Neutrophil (primary cell): ENCODE data around the gene IL19.

Source experiments
- H3K27ac ChIP-seq: fragments of 200-600 bp; sonication (generic); 2 replicates; pipeline ENCODE4 v1.5.1; 2016; ENCODE audit warnings: mild to moderate bottlenecking, moderate library complexity
- H3K27me3 ChIP-seq: fragments of 200-600 bp; sonication (generic); 2 replicates; pipeline ENCODE4 v1.6.0; 2016; ENCODE audit warnings: mild to moderate bottlenecking
- H3K36me3 ChIP-seq: fragments of 200-600 bp; sonication (generic); 2 replicates; pipeline ENCODE4 v1.5.1; 2017
- H3K4me1 ChIP-seq, 2 experiments: fragments of 200-600 bp in 1 of 2; sonication (generic) in 1 of 2; 1 replicate in 1 of 2; 2 replicates in 1 of 2; pipeline versions ENCODE4 v1.5.1 to v1.6.1; 2013 to 2016; ENCODE audit warnings: low read depth in 1 of 2, low read length in 1 of 2, mild to moderate bottlenecking in 1 of 2, moderate library complexity in 1 of 2; ENCODE audit not compliant: control insufficient read depth in 1 of 2, insufficient read depth in 1 of 2
- H3K4me3 ChIP-seq, 2 experiments: fragments of 200-600 bp in 1 of 2; sonication (generic) in 1 of 2; 1 replicate in 1 of 2; 2 replicates in 1 of 2; pipeline ENCODE4 v1.5.1; 2013 to 2016; ENCODE audit warnings: low read depth in 1 of 2, low read length in 1 of 2, mild to moderate bottlenecking in 1 of 2, moderate library complexity in 1 of 2
- H3K9me3 ChIP-seq: fragments of 200-600 bp; sonication (generic); 2 replicates; pipeline ENCODE4 v1.5.1; 2016
- CTCF ChIP-seq: fragments of 200-600 bp; sonication (generic); IDR thresholded peaks from 2 replicates; pipeline ENCODE4 v1.5.1; 2016; ENCODE audit warnings: antibody characterized with exemption

IL19 gene

GRCh38 chr1:206829875-206830274 lies 59.3 kb downstream of the IL19 start:
- H3K27ac ChIP-seq: no peak overlapping the region
- no peaks in the 10 kb centered on the region for H3K36me3 ChIP-seq
- H3K4me1 ChIP-seq: peaks cover 9 to 12% of the 10 kb centered on the region in 2 experiments
- no peak for TF ChIP-seq CTCF
- H3K9me3 ChIP-seq: no peaks in the 10 kb centered on the region
- no peaks in the 10 kb centered on the region for H3K27me3 ChIP-seq
- no peak overlapping the region for H3K4me3 ChIP-seq

- no peaks in the 10 kb centered on the region for H3K27me3 ChIP-seq
- TF ChIP-seq CTCF: no peak
- H3K4me3 ChIP-seq: no peak overlapping the region
- peaks cover 9 to 12% of the 10 kb centered on the region in 2 experiments for H3K4me1 ChIP-seq
- H3K27ac ChIP-seq: no peak overlapping the region
- no peaks in the 10 kb centered on the region for H3K36me3 ChIP-seq
- H3K9me3 ChIP-seq: no peaks in the 10 kb centered on the region
Measured at GRCh38 chr1:206831650-206832049, 61.1 kb downstream of the IL19 start.

- Histone ChIP-seq H3K9me3 (no peaks in the 10 kb centered on the region), H3K36me3 (no peaks in the 10 kb centered on the region), H3K27ac (no peak overlapping the region), H3K4me3 (no peak overlapping the region), H3K4me1 (peaks cover 9 to 12% of the 10 kb centered on the region in 2 experiments), H3K27me3 (no peaks in the 10 kb centered on the region)
- TF ChIP-seq CTCF: no peak
Measured at GRCh38 chr1:206832352-206832880, 61.8 kb downstream of the IL19 start.

- H3K27ac ChIP-seq: no peak overlapping the region
- no peak overlapping the region for H3K4me3 ChIP-seq
- peaks cover 9 to 12% of the 10 kb centered on the region in 2 experiments for H3K4me1 ChIP-seq
- H3K9me3 ChIP-seq: no peaks in the 10 kb centered on the region
- TF ChIP-seq CTCF: no peak
- H3K36me3 ChIP-seq: no peaks in the 10 kb centered on the region
- no peaks in the 10 kb centered on the region for H3K27me3 ChIP-seq
Measured at GRCh38 chr1:206833106-206833680, 62.6 kb downstream of the IL19 start.

- no peak overlapping the region for H3K4me3 ChIP-seq
- no peak overlapping the region for H3K27ac ChIP-seq
- H3K9me3 ChIP-seq: no peaks in the 10 kb centered on the region
- H3K27me3 ChIP-seq: no peaks in the 10 kb centered on the region
- no peak for TF ChIP-seq CTCF
- H3K36me3 ChIP-seq: no peaks in the 10 kb centered on the region
- H3K4me1 ChIP-seq: peaks cover 9 to 12% of the 10 kb centered on the region in 2 experiments
Measured at GRCh38 chr1:206833801-206834200, 63.2 kb downstream of the IL19 start.
